Measurements from ENCODE around the gene BANF2.

DNA sequence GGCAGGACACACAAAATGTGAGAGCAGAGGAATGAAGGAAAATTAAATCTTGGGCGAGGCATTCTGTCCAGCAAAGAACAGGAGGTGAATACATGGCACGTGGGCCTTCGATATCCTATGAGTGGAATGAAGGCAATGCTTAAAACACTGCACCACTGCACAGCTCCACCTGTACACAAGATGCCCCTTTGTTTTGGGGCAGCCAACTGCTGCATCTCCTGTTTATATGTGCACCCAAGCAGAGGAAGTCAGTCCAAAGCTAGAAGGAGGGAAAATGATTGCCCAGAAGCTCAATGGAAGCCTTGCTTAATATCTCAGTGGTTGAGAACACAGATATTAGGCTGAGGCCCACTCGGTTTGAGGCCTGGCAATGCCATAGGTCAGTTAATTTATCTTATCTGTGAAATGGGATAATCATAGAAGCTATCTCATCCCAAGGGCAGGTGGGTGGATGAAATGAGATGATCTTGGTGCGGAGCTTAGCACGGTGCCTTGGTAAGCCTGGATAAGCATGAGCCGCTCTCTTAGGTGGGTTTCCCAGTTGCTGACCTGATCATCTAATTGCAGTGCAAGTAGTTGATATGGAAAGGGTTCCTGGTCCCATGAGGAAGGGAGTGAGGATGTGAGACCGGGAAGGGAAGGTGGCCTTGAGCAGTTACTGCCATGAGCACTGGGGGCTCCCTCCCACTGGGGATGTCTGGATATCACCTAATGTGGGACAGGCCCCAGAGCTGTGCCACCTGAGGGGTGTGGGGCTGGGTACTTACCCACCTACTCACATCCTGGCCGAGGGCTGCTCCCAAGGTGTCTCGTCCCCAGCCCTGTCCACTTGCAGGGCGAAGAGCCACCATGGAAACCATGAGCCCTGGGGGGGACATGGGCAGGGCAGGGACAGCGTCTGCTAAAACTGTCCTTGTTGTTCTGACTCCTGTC lies 9.9 kb downstream of the BANF2 start:
- TF ChIP-seq, protein P1, sequence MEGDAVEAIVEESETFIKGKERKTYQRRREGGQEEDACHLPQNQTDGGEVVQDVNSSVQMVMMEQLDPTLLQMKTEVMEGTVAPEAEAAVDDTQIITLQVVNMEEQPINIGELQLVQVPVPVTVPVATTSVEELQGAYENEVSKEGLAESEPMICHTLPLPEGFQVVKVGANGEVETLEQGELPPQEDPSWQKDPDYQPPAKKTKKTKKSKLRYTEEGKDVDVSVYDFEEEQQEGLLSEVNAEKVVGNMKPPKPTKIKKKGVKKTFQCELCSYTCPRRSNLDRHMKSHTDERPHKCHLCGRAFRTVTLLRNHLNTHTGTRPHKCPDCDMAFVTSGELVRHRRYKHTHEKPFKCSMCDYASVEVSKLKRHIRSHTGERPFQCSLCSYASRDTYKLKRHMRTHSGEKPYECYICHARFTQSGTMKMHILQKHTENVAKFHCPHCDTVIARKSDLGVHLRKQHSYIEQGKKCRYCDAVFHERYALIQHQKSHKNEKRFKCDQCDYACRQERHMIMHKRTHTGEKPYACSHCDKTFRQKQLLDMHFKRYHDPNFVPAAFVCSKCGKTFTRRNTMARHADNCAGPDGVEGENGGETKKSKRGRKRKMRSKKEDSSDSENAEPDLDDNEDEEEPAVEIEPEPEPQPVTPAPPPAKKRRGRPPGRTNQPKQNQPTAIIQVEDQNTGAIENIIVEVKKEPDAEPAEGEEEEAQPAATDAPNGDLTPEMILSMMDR (IDR thresholded peaks at IDR 0.05), result no peak
- TF ChIP-seq EZH2phosphoT487 (IDR thresholded peaks at IDR 0.05) (no peak), EZH2 (IDR thresholded peaks at IDR 0.05) (no peak)
